GM03348 (cell line): ENCODE data around the gene ZNF189.

ENCODE experiments used
- DNase-seq: peaks from one replicate; pipeline ENCODE4 v3.0.0; 2012; ENCODE audit warnings: low spot score

The ZNF189 gene

GRCh38 chr9:101419863-101420262, 21.2 kb downstream of the ZNF189 start:
- no peak for DNase-seq

GRCh38 chr9:101421653-101422065, 23.0 kb downstream of the ZNF189 start:
- no peak for DNase-seq

GRCh38 chr9:101427358-101427757, 28.7 kb downstream of the ZNF189 start:
- DNase-seq, result no peak

- DNase-seq, result no peak
These were observed 29.5 kb downstream of the ZNF189 start for GRCh38 chr9:101427957-101428655.

GRCh38 chr9:101428909-101429308, 30.3 kb downstream of the ZNF189 start:
- no peak for DNase-seq

GRCh38 chr9:101429736-101430135, 31.1 kb downstream of the ZNF189 start:
- no peak for DNase-seq

GRCh38 chr9:101432171-101432570, 33.5 kb downstream of the ZNF189 start:
- no peak for DNase-seq

GRCh38 chr9:101432740-101433139, 34.1 kb downstream of the ZNF189 start:
- DNase-seq, result no peak

- DNase-seq, result no peak
These were observed 34.6 kb downstream of the ZNF189 start for GRCh38 chr9:101433229-101433628.

- DNase-seq, result no peak
These were observed 36.3 kb downstream of the ZNF189 start for GRCh38 chr9:101434998-101435397.

GRCh38 chr9:101435601-101436079, 37.0 kb downstream of the ZNF189 start, which contains the start of gene ALDOB:
Gene ALDOB, minus strand, starts transcription at chr9:101435774. Its CDS starts 4,887 bp downstream, at chr9:101430887.
- no peak for DNase-seq

GRCh38 chr9:101437806-101438232, 39.2 kb downstream of the ZNF189 start:
- no peak for DNase-seq

- no peak for DNase-seq
These were observed 39.9 kb downstream of the ZNF189 start for GRCh38 chr9:101438523-101438922.

GRCh38 chr9:101440714-101441230, 42.1 kb downstream of the ZNF189 start:
- no peak for DNase-seq

- no peak for DNase-seq
These were observed 43.7 kb downstream of the ZNF189 start for GRCh38 chr9:101442318-101442717.

GRCh38 chr9:101442736-101443135, 44.1 kb downstream of the ZNF189 start:
- DNase-seq, result no peak

- DNase-seq, result no peak
These were observed 44.7 kb downstream of the ZNF189 start for GRCh38 chr9:101443364-101443771.

GRCh38 chr9:101445353-101446029, 46.8 kb downstream of the ZNF189 start:
- DNase-seq, result peak; percentile 7

GRCh38 chr9:101446732-101447131, 48.1 kb downstream of the ZNF189 start:
- no peak for DNase-seq

- DNase-seq, result no peak
These were observed 50.0 kb downstream of the ZNF189 start for GRCh38 chr9:101448680-101449070.

- DNase-seq, result peak; percentile 85
These were observed 50.5 kb downstream of the ZNF189 start for GRCh38 chr9:101449071-101449721.

GRCh38 chr9:101450931-101451330, 52.3 kb downstream of the ZNF189 start:
- no peak for DNase-seq

GRCh38 chr9:101451498-101451897, 52.8 kb downstream of the ZNF189 start:
- DNase-seq, result no peak
